GM18520 (cell line): Measurements from ENCODE around the gene PLXDC1.
"Not testable (repeated sequence)": the region's sequence is repeated elsewhere in the genome, so short reads cannot be mapped to it uniquely, and the experiment has no call there.

ENCODE experiments used
- ATAC-seq: cut with Tn5 transposase; IDR thresholded peaks from one replicate; pipeline ENCODE4 v1.9.1; 2021; ENCODE audit not compliant: unreplicated experiment

The PLXDC1 gene

GRCh38 chr17:39183045-39183444 is 31.6 kb upstream of the PLXDC1 start:
- no peak for ATAC-seq

DNA sequence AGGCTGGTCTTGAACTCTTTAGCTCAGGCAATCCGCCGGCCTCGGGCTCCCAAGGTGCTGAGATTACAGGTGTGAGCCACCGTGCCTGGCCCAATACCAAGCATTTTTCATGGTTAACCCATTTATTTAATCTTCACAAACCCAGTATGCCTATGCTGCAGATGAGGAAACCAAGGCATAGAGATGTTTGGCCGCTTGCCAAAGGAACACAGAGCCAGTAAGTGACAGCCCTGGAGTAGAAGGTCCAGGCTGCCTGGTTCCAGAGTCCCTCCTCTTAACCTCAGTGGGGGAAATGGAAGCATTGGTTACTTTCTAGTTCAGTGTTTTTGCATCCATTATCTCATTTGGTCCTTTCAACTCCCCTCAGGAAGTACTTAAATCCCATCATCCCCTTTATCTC is 29.9 kb upstream of the PLXDC1 start:
- ATAC-seq = no peak

GRCh38 chr17:39178536-39178935 is 27.1 kb upstream of the PLXDC1 start:
- ATAC-seq = no peak

- ATAC-seq = no peak
Measured at GRCh38 chr17:39177256-39177655, 25.8 kb upstream of the PLXDC1 start.

GRCh38 chr17:39175695-39176093 is 24.3 kb upstream of the PLXDC1 start:
- no peak for ATAC-seq

DNA sequence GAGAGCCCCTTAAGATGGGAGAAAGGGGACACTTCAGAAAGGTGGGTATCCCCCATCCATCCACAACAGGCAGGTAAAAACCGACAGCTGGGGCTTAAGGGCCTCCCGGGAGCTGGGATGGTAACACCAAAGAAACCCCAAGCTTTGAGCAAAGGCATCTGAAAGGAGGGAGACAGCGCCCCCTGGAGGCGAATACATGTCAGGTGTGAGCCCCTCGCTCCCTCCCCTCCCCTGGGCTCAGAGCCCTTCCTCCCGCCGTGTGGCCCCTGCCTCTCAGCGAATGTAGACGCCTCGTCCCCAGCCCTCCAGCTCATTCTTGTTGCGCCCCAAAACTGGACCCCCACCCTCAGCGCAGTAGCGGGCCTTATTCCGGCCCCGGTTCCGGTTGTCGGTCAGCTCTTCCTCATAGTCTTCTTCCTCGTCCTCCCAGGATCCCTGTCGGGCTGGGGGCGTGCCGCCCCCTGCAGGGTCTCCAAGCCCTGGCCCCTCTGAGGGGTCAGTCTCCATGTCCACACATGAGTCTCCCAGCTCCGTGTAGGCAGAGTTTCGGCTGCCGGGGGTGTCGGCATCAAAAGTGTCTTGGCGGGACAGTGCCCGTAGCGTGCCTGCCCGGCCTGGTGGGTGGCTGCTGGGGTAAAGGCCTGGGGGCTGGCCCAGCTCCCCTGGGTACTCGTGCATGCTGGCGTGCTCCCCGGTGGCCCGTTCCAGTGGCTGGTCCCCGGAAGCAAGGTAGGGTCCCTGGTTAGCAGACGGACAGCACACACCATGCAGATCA is 23.7 kb upstream of the PLXDC1 start:
- no peak for ATAC-seq

GRCh38 chr17:39173526-39174274 is 22.3 kb upstream of the PLXDC1 start:
- ATAC-seq = no peak

- no peak for ATAC-seq
Measured at GRCh38 chr17:39173080-39173479, 21.6 kb upstream of the PLXDC1 start.

GRCh38 chr17:39171933-39172332 is 20.5 kb upstream of the PLXDC1 start:
- ATAC-seq = no peak

- ATAC-seq = no peak
Measured at GRCh38 chr17:39170558-39170957, 19.1 kb upstream of the PLXDC1 start.

DNA sequence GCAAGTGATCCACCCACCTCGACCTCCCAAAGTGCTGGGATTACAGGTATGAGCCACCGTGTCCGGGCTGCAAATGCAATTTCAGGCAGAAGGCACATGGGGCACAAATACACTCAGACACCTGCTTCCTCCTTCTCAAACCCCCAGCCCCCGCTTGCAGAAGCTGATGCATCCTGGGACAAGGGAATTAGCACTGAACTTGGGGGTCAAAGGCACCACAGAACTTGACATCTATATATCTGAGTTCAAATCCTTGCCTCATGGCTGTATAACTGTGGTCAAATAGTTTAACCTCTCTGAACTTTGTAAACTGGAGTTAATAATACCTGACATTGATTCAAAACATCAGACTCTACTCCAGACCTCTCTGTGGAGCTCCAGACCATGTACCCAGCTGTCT is 18.7 kb upstream of the PLXDC1 start:
- no peak for ATAC-seq

DNA sequence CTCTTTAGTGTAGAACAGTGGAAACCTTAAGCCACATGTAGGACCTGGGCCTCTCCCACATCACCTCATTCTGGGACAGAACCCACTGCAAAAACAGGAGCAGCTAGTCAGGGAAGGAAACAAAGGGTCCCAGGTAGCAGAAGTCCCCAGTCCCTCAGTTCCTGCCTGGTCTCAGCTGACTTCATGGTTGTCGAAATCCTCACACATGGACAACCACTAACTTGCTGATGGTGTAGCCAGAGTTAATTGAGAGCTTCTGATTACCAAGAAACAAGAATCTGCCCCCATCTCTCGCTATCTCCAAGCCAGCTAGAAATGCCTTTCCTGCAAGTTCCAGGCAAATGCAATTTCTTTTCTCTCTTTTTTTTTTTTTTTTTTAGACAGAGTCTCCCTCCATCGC is 18.1 kb upstream of the PLXDC1 start:
- no peak for ATAC-seq

DNA sequence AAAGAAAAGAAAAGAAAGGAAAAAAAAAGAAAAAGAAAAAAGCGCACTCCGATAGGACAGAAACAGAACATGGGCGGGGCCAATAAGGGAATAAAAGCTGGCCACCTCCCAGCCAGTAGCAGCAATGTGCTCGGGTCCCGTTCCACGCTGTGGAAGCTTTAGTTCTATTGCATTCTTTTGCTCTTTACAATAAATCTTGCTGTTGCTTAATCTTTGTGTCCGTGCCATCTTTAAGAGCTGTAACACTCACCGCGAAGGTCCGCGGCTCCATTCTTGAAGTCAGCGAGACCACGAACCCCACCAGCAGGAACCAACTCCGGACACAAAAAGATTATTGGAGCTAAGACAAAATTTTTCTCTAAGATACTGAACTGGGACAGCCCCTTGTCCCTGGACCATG is 17.7 kb upstream of the PLXDC1 start:
- no peak for ATAC-seq

DNA sequence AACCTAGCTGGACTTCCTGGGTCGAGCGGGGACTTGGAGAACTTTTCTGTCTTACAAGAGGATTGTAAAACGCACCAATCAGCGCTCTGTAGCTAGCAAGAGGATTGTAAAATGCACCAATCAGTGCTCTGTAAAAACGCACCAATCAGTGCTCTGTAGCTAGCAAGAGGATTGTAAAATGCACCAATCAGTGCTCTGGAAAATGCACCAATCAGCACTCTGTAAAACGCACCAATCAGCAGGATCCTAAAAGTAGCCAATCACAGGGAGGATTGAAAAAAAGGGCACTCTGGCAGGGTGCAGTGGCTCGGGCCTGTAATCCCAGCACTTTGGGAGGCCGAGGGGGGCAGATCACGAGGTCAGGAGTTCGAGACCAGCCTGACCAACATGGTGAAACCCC is 17.1 kb upstream of the PLXDC1 start:
- ATAC-seq = not testable (repeated sequence)

DNA sequence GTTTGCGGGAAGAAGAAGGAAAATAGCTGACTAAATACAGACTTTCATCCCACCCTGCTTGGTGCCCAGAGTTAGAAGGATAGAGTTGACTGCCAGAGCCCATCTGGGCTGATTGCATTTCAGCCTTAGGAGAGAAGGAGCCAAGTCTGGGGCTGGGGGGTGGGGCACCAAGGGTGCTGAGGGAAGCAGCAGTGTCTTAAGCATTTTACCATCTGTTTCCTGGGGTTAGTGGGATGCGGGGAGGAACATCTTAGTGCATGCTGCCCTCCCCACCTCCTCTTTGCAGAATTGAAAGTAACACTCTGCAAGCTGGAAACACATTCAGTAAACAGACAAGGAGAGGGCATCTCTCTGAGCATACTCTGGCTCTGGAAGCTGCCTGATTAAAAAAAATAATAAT is 16.0 kb upstream of the PLXDC1 start:
- ATAC-seq = no peak

DNA sequence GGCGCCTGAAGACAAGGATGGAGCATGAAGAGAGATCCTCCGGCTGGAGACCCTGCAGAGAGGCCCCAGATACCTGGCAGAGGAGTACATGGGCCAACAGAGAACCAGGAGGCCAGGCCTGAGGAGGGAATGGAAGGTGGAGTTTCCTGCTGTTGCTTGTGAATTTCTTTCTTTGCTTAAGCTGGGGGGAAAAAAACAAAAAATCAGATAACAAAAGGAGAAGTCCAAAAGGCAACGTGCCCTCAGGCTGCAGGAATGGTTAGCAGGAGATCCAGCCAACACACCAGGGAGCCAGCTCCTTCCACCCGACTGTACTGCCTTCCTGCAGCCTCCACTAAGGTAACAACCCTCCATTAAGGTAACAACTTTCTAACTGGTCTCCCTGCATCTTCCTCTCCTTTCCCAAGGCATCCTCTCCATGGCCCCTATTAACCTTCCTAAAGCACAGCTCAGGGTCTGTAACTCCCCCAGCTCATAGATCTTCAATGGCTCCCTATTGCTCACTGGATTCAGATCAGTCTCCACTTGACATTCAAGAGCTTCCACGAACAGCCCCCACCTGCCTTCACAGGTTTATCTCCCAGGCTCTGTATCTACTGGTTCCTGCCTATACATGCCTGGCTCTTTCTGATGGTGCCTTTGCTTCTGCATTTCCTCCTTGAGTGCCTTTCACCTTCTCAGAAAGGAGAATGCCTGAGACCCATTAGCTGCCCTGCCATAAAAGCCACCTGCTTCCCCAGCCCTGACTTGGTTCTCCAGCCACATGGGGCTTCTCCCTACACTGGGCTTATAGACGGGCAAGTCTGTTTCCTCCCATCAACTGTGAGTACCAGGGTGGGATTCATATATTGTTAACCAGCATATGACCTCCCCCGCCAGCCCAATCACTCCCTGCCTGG is 15.2 kb upstream of the PLXDC1 start:
- no peak for ATAC-seq

GRCh38 chr17:39165841-39166349 is 14.5 kb upstream of the PLXDC1 start, which contains the start of gene ARL5C:
Gene ARL5C, minus strand, starts transcription at chr17:39166161. Its CDS starts 401 bp downstream, at chr17:39165760.
- no peak for ATAC-seq

GRCh38 chr17:39165178-39165840 is 13.9 kb upstream of the PLXDC1 start:
- no peak for ATAC-seq

GRCh38 chr17:39164675-39165143 is 13.3 kb upstream of the PLXDC1 start:
- no peak for ATAC-seq

DNA sequence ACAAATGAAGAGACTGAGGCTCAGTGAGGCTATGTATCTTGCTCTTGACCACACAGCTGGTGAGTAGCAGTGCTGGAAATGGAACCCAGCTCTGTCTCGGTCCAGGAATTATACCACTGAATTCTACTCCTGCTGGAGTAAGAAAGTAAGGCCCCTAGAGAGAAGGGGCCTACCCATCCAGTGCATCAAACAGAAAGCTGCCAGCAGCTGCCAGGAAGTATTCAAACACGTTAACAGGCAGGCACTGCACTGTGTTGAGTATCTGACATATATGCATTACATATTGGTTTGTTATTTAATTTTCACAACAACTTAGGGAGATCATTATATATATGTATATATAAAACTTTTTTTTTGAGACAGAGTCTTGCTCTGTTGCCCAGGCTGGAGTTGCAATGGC is 10.5 kb upstream of the PLXDC1 start:
- ATAC-seq = no peak

GRCh38 chr17:39158623-39159022 is 7.2 kb upstream of the PLXDC1 start:
- no peak for ATAC-seq
